Activated CD4-positive, alpha-beta memory T cell treated with anti-CD3 and anti-CD28 coated beads, Interleukin-2, amount 10 ng/mL, durations not matched to agents 7 days and 5 days (primary cell): Measurements from ENCODE around the gene TSSK3. TPM values are rescaled to one million over a fixed set of nuclear protein-coding genes. Genes with fewer than 3 reads are reported as not detected.

Experiments
- total RNA-seq, 2 experiments: library from RNA; stranded (reverse); gene quantifications; one replicate each; pipeline ENCODE4 v1.2.3, GENCODE V29; 2021

The TSSK3 gene
- total RNA-seq, 2 experiments from 2014 or later, result 0.70 to 1.0 TPM

Other genes with a start within 250 kb of the TSSK3 start
- 10 to 100 TPM; 79.8 to 81.2 TPM for gene TXLNA, start 182.9 kb upstream of the TSSK3 start, total RNA-seq
- gene CCDC28B, start 161.9 kb upstream of the TSSK3 start, total RNA-seq, result 10 to 100 TPM; 20.2 to 23.5 TPM
- gene IQCC, start 156.9 kb upstream of the TSSK3 start, total RNA-seq, result 1 to 10 TPM; 3.7 to 3.8 TPM
- under 1 TPM in 1 of 2 experiments, not detected in 1; 0.13 TPM for gene DCDC2B, start 153.4 kb upstream of the TSSK3 start, total RNA-seq
- 10 to 100 TPM; 15.3 to 16.4 TPM for gene TMEM234, start 140.2 kb upstream of the TSSK3 start, total RNA-seq
- 100 to 1,000 TPM; 161 to 172 TPM for gene EIF3I, start 140.1 kb upstream of the TSSK3 start, total RNA-seq
- gene FAM167B, start 115.3 kb upstream of the TSSK3 start, total RNA-seq, result 1 to 10 TPM in 1 of 2 experiments, under 1 TPM in 1; 0.78 to 1.1 TPM
- gene LCK, start 111.3 kb upstream of the TSSK3 start, total RNA-seq, result 100 to 1,000 TPM; 469 to 474 TPM
- 100 to 1,000 TPM; 180 to 185 TPM for gene HDAC1, start 70.5 kb upstream of the TSSK3 start, total RNA-seq
- 10 to 100 TPM; 26.4 to 27.9 TPM for gene MARCKSL1, start 26.3 kb upstream of the TSSK3 start, total RNA-seq
- 10 to 100 TPM; 10.6 to 11.8 TPM for gene FAM229A, start 54 bp upstream of the TSSK3 start, total RNA-seq
- gene BSDC1, start 31.9 kb downstream of the TSSK3 start, total RNA-seq, result 10 to 100 TPM; 52.5 to 52.6 TPM
- not detected for gene ZBTB8B, start 102.5 kb downstream of the TSSK3 start, total RNA-seq
- under 1 TPM; 0.18 to 0.20 TPM for gene ZBTB8A, start 176.9 kb downstream of the TSSK3 start, total RNA-seq